BLaER1 treated with 17β-estradiol and CSF1 and Interleukin-3, amounts not matched to agents 10 nM and 100 nM (cell line): ENCODE measurements around the gene CCDC127.

ENCODE experiments used
- H3K27ac ChIP-seq, 11 experiments: shearing (Covaris generic); formaldehyde crosslinking; 2 replicates each; pipeline ENCODE4 v1.8.1; 2022
- H3K27me3 ChIP-seq, 11 experiments: shearing (Covaris generic); formaldehyde crosslinking; 2 replicates each; pipeline ENCODE4 v1.8.1; 2022
- H3K36me3 ChIP-seq, 11 experiments: shearing (Covaris generic); formaldehyde crosslinking; 2 replicates each; pipeline ENCODE4 v1.8.1; 2022
- H3K4me1 ChIP-seq, 10 experiments: shearing (Covaris generic); formaldehyde crosslinking; 2 replicates each; pipeline ENCODE4 v1.8.1; 2022
- H3K4me2 ChIP-seq, 11 experiments: shearing (Covaris generic); formaldehyde crosslinking; 2 replicates each; pipeline ENCODE4 v1.8.1; 2022
- H3K4me3 ChIP-seq, 10 experiments: shearing (Covaris generic); formaldehyde crosslinking; 2 replicates each; pipeline ENCODE4 v1.8.1; 2022
- H3K9ac ChIP-seq, 11 experiments: shearing (Covaris generic); formaldehyde crosslinking; 2 replicates each; pipeline ENCODE4 v1.8.1; 2022
- H3K9me3 ChIP-seq, 11 experiments: shearing (Covaris generic); formaldehyde crosslinking; replicated peaks in 1 of 11; 2 replicates each; pipeline ENCODE4 v1.8.1; 2022
- H4K20me1 ChIP-seq, 11 experiments: shearing (Covaris generic); formaldehyde crosslinking; 2 replicates each; pipeline ENCODE4 v1.8.1; 2022
- Cebpa-rat ChIP-seq, 11 experiments: shearing (Covaris generic); IDR thresholded peaks; 2 replicates each; pipeline ENCODE4 v1.8.1; 2022

The CCDC127 gene

GRCh38 chr5:156411-157072 is 61.4 kb downstream of the CCDC127 start:
- Histone ChIP-seq H3K27ac (peak overlapping the region in 1 of 11 experiments; percentile 40; a peak in 1 of 22 replicates), H4K20me1 (peaks cover 0 to 53% (median 19%) of the 10 kb centered on the region in 11 experiments; a peak in 13 of 22 replicates), H3K36me3 (peaks cover 0 to 49% (median 13%) of the 10 kb centered on the region in 11 experiments; a peak in 11 of 22 replicates), H3K4me2 (peak overlapping the region in 10 of 11 experiments; percentile 74 to 94 (median 88); a peak in 19 of 22 replicates), H3K4me3 (peak overlapping the region in 2 of 10 experiments; percentile 34 to 44; a peak in 3 of 20 replicates), H3K27me3 (peaks cover 0 to 72% (median 0%) of the 10 kb centered on the region in 11 experiments; a peak in 5 of 22 replicates), H3K9me3 (no peaks in the 10 kb centered on the region), H3K4me1 (peaks cover 60 to 100% (median 98%) of the 10 kb centered on the region in 10 experiments), H3K9ac (peak overlapping the region in 4 of 11 experiments; percentile 15 to 56 (median 36); a peak in 4 of 22 replicates)
- TF ChIP-seq Cebpa-rat (IDR thresholded peaks at IDR 0.05): no peak

GRCh38 chr5:155651-156410 is 62.1 kb downstream of the CCDC127 start:
- Histone ChIP-seq H3K4me3 (peak overlapping the region in 2 of 10 experiments; percentile 34 to 44; a peak in 5 of 20 replicates), H3K27ac (peak overlapping the region in 4 of 11 experiments; percentile 40 to 52 (median 44); a peak in 5 of 22 replicates), H4K20me1 (peaks cover 0 to 53% (median 17%) of the 10 kb centered on the region in 11 experiments; a peak in 13 of 22 replicates), H3K9me3 (no peaks in the 10 kb centered on the region), H3K4me2 (peak overlapping the region; percentile 74 to 94 (median 87)), H3K27me3 (peaks cover 0 to 65% (median 0%) of the 10 kb centered on the region in 11 experiments; a peak in 5 of 22 replicates), H3K4me1 (peaks cover 67 to 100% (median 97%) of the 10 kb centered on the region in 10 experiments), H3K36me3 (peaks cover 0 to 44% (median 13%) of the 10 kb centered on the region in 11 experiments; a peak in 11 of 22 replicates), H3K9ac (peak overlapping the region in 4 of 11 experiments; percentile 15 to 61 (median 45); a peak in 3 of 22 replicates)
- no peak for TF ChIP-seq Cebpa-rat (IDR thresholded peaks at IDR 0.05)

- peak overlapping the region in 7 of 11 experiments; percentile 15 to 52 (median 40); a peak in 12 of 22 replicates for H3K27ac ChIP-seq
- peaks cover 0 to 45% (median 13%) of the 10 kb centered on the region in 11 experiments; a peak in 11 of 22 replicates for H3K36me3 ChIP-seq
- H3K9ac ChIP-seq: peak overlapping the region in 4 of 11 experiments; percentile 15 to 61 (median 45); a peak in 6 of 22 replicates
- peaks cover 71 to 100% (median 93%) of the 10 kb centered on the region in 10 experiments for H3K4me1 ChIP-seq
- peak overlapping the region; percentile 74 to 94 (median 87) for H3K4me2 ChIP-seq
- peak overlapping the region in 5 of 10 experiments; percentile 1 to 44 (median 16); a peak in 5 of 20 replicates for H3K4me3 ChIP-seq
- no peaks in the 10 kb centered on the region for H3K9me3 ChIP-seq
- no peak for TF ChIP-seq Cebpa-rat (IDR thresholded peaks at IDR 0.05)
- peaks cover 0 to 51% (median 16%) of the 10 kb centered on the region in 11 experiments; a peak in 13 of 22 replicates for H4K20me1 ChIP-seq
- H3K27me3 ChIP-seq: peaks cover 0 to 58% (median 0%) of the 10 kb centered on the region in 11 experiments; a peak in 5 of 22 replicates
Observed at GRCh38 chr5:154826-155225, 63.1 kb downstream of the CCDC127 start.

- Histone ChIP-seq H3K4me3 (0 out of 20 replicates have a peak overlapping the region, but pooled peaks of 3 of the 10 experiments have one; percentile 1 to 44 (median 11)), H3K4me1 (peaks cover 71 to 95% (median 90%) of the 10 kb centered on the region in 10 experiments), H3K9me3 (peaks cover 0 to 4% (median 2%) of the 10 kb centered on the region in 11 experiments; a peak in 11 of 22 replicates), H3K27ac (peak overlapping the region in 6 of 11 experiments; percentile 28 to 40 (median 34); a peak in 11 of 22 replicates), H3K4me2 (peak overlapping the region; percentile 74 to 94 (median 87)), H3K27me3 (peaks cover 0 to 58% (median 0%) of the 10 kb centered on the region in 11 experiments; a peak in 5 of 22 replicates), H3K9ac (peak overlapping the region in 4 of 11 experiments; percentile 1 to 61 (median 16); a peak in 5 of 22 replicates), H3K36me3 (peaks cover 0 to 50% (median 14%) of the 10 kb centered on the region in 11 experiments; a peak in 13 of 22 replicates), H4K20me1 (peaks cover 0 to 46% (median 10%) of the 10 kb centered on the region in 11 experiments; a peak in 12 of 22 replicates)
- no peak for TF ChIP-seq Cebpa-rat (IDR thresholded peaks at IDR 0.05)
Observed at GRCh38 chr5:154236-154635, 63.7 kb downstream of the CCDC127 start.

GRCh38 chr5:153256-153655 is 64.7 kb downstream of the CCDC127 start:
- Histone ChIP-seq H3K4me1 (peaks cover 63 to 85% (median 80%) of the 10 kb centered on the region in 10 experiments), H4K20me1 (peaks cover 0 to 36% (median 6%) of the 10 kb centered on the region in 11 experiments; a peak in 9 of 22 replicates), H3K27ac (peak overlapping the region in 1 of 11 experiments; percentile 18; a peak in 1 of 22 replicates), H3K9me3 (peaks cover 8 to 14% (median 11%) of the 10 kb centered on the region in 11 experiments; a peak in 21 of 22 replicates), H3K27me3 (peaks cover 0 to 58% (median 0%) of the 10 kb centered on the region in 11 experiments; a peak in 5 of 22 replicates), H3K36me3 (peaks cover 0 to 59% (median 21%) of the 10 kb centered on the region in 11 experiments; a peak in 14 of 22 replicates), H3K4me2 (peak overlapping the region; percentile 74 to 94 (median 87)), H3K9ac (no peak overlapping the region; a peak in 1 of 22 replicates), H3K4me3 (no peak overlapping the region)
- no peak for TF ChIP-seq Cebpa-rat (IDR thresholded peaks at IDR 0.05)

GRCh38 chr5:152077-152476 is 65.9 kb downstream of the CCDC127 start:
- Histone ChIP-seq H3K4me2 (peak overlapping the region; percentile 4 to 94 (median 87); a peak in 21 of 22 replicates), H3K9me3 (peaks cover 19 to 25% (median 23%) of the 10 kb centered on the region in 11 experiments), H3K27me3 (peaks cover 0 to 49% (median 0%) of the 10 kb centered on the region in 11 experiments; a peak in 5 of 22 replicates), H3K36me3 (peaks cover under 1 to 62% (median 33%) of the 10 kb centered on the region in 11 experiments; a peak in 19 of 22 replicates), H4K20me1 (peaks cover 0 to 27% (median 6%) of the 10 kb centered on the region in 11 experiments; a peak in 8 of 22 replicates), H3K4me3 (no peak overlapping the region), H3K27ac (no peak overlapping the region), H3K9ac (no peak overlapping the region), H3K4me1 (peaks cover 63 to 77% (median 69%) of the 10 kb centered on the region in 10 experiments)
- peak in 2 of 11 experiments; percentile 42 to 65; a peak in 3 of 22 replicates for TF ChIP-seq Cebpa-rat (IDR thresholded peaks at IDR 0.05)

- Histone ChIP-seq H3K36me3 (peaks cover 4 to 62% (median 37%) of the 10 kb centered on the region in 11 experiments; a peak in 19 of 22 replicates), H3K27me3 (peaks cover 0 to 35% (median 0%) of the 10 kb centered on the region in 11 experiments; a peak in 5 of 22 replicates), H3K4me1 (peaks cover 50 to 66% (median 58%) of the 10 kb centered on the region in 10 experiments)
Observed at GRCh38 chr5:150746-151145, 67.2 kb downstream of the CCDC127 start.

More at GRCh38 chr5:150746-151145, 67.2 kb downstream of the CCDC127 start:
- no peak overlapping the region for H3K27ac ChIP-seq
- no peak overlapping the region for H3K4me3 ChIP-seq
- peaks cover 31 to 39% (median 36%) of the 10 kb centered on the region in 11 experiments for H3K9me3 ChIP-seq
- H3K9ac ChIP-seq: no peak overlapping the region
- H3K4me2 ChIP-seq: peak overlapping the region in 5 of 11 experiments; percentile 4 to 94 (median 92); a peak in 7 of 22 replicates
- peaks cover 0 to 15% (median 0%) of the 10 kb centered on the region in 11 experiments; a peak in 6 of 22 replicates for H4K20me1 ChIP-seq
- no peak for TF ChIP-seq Cebpa-rat (IDR thresholded peaks at IDR 0.05)
